ENCODE measurements around the gene PCK2.

The PCK2 gene

GRCh38 chr14:24146978-24147760, 53.1 kb downstream of the PCK2 start, which contains the start of gene RNF31:
Gene RNF31 (plus strand): TSS chr14:24147498. CDS start chr14:24147699, 201 bp downstream.
- DNase-seq (ENCODE audit: low spot score) = peak; percentile 98
- in situ Hi-C loops (cut with MboI; ENCODE audit: low pct_unique_long_range_greater_than_20kb, low sequenced_read_pairs, unreplicated experiment) = no loop called here
- TF ChIP-seq, protein P1, sequence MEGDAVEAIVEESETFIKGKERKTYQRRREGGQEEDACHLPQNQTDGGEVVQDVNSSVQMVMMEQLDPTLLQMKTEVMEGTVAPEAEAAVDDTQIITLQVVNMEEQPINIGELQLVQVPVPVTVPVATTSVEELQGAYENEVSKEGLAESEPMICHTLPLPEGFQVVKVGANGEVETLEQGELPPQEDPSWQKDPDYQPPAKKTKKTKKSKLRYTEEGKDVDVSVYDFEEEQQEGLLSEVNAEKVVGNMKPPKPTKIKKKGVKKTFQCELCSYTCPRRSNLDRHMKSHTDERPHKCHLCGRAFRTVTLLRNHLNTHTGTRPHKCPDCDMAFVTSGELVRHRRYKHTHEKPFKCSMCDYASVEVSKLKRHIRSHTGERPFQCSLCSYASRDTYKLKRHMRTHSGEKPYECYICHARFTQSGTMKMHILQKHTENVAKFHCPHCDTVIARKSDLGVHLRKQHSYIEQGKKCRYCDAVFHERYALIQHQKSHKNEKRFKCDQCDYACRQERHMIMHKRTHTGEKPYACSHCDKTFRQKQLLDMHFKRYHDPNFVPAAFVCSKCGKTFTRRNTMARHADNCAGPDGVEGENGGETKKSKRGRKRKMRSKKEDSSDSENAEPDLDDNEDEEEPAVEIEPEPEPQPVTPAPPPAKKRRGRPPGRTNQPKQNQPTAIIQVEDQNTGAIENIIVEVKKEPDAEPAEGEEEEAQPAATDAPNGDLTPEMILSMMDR (IDR thresholded peaks at IDR 0.05; ENCODE audit: extremely low read depth, insufficient read depth, missing control alignments) = no peak

DNA sequence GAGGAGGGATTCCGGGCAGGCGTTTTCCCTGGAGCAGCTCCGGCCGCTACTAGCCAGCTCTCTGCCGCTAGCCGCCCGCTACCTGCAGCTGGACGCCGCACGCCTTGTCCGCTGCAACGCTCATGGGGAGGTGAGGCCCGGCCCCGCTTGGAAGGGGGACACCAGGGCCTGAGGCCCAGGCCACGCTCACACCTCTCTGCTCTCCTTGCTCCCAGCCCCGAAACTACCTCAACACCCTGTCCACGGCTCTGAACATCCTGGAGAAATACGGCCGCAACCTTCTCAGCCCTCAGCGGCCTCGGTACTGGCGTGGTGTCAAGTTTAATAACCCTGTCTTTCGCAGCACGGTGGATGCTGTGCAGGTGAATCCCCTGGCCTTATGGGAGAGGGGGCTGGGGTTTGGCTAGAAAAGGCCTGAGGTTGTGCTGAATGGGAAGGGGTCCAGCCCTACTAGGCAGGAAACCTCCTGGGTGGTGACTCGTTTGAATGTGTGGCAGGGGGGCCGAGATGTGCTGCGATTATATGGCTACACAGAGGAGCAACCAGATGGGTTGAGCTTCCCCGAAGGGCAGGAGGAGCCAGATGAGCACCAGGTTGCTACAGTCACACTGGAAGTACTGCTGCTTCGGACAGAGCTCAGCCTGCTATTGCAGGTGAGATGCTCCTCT, 53.8 kb downstream of the PCK2 start:
- in situ Hi-C loops (cut with MboI; ENCODE audit: low pct_unique_long_range_greater_than_20kb, low sequenced_read_pairs, unreplicated experiment) = no loop called here
- TF ChIP-seq, protein P1 (IDR thresholded peaks at IDR 0.05; ENCODE audit: extremely low read depth, insufficient read depth, missing control alignments) = no peak
- no peak for DNase-seq (ENCODE audit: low spot score)

DNA sequence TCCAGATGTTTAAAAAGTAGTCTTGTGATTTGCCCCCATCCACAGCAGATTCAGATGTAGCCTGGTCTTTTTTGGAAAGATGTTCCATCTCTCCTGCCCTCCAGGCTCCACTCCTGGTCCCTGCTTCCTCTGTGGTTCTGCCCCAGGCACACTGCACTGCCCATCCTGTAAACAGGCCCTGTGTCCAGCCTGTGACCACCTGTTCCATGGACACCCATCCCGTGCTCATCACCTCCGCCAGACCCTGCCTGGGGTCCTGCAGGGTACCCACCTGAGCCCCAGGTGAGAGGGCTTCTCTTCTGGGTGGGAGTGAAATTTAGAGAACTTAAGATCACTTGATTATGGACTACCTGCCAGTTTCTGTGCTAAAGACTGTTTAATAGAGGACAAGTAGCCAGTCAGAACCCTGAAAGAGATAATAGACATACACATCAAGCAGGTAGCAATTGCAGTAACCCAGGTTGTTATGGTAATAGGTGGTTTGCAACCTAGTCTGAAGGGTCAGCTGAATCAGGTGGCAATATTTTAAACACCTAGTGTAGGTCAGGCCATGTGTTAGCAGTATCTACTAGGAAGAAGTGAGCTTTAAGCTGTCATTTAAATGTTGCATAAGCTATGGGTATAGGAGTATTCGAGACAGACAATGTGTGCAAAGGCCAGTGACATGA, 55.3 kb downstream of the PCK2 start:
- TF ChIP-seq, protein P1 (IDR thresholded peaks at IDR 0.05; ENCODE audit: extremely low read depth, insufficient read depth, missing control alignments) = no peak
- no peak for DNase-seq (ENCODE audit: low spot score)
- in situ Hi-C loops (cut with MboI; ENCODE audit: low pct_unique_long_range_greater_than_20kb, low sequenced_read_pairs, unreplicated experiment) = no loop called here

DNA sequence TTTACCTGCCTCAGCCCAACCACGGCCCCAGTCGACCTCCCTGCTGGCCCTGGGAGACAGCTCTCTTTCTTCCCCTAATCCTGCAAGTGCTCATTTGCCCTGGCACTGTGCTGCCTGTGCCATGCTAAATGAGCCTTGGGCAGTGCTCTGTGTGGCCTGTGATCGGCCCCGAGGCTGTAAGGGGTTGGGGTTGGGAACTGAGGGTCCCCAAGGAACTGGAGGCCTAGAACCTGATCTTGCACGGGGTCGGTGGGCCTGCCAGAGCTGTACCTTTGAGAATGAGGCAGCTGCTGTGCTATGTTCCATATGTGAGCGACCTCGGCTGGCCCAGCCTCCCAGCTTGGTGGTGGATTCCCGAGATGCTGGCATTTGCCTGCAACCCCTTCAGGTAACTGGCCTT, 56.0 kb downstream of the PCK2 start:
- no peak for DNase-seq (ENCODE audit: low spot score)
- TF ChIP-seq, protein P1 (IDR thresholded peaks at IDR 0.05; ENCODE audit: extremely low read depth, insufficient read depth, missing control alignments) = no peak
- in situ Hi-C loops (cut with MboI; ENCODE audit: low pct_unique_long_range_greater_than_20kb, low sequenced_read_pairs, unreplicated experiment) = no loop called here

- TF ChIP-seq, protein P1 (IDR thresholded peaks at IDR 0.05; ENCODE audit: extremely low read depth, insufficient read depth, missing control alignments) = no peak
- DNase-seq (ENCODE audit: low spot score) = no peak
- in situ Hi-C loops (cut with MboI; ENCODE audit: low pct_unique_long_range_greater_than_20kb, low sequenced_read_pairs, unreplicated experiment) = no loop called here
These were observed 56.5 kb downstream of the PCK2 start for GRCh38 chr14:24150567-24150966.

- TF ChIP-seq, protein P1 (IDR thresholded peaks at IDR 0.05; ENCODE audit: extremely low read depth, insufficient read depth, missing control alignments) = no peak
- in situ Hi-C loops (cut with MboI; ENCODE audit: low pct_unique_long_range_greater_than_20kb, low sequenced_read_pairs, unreplicated experiment) = no loop called here
- no peak for DNase-seq (ENCODE audit: low spot score)
These were observed 56.9 kb downstream of the PCK2 start for GRCh38 chr14:24150993-24151392.
